HEK293 (cell line): ENCODE data around the gene RUNX1.

Source experiments
- CTCF ChIA-PET: fragments of 350-600 bp; formaldehyde crosslinking; extraction: SDS; loops from one replicate; lab custom pipeline; 2021; ENCODE audit warnings: antibody characterized with exemption; lab: Yijun Ruan, JAX
- POLR2A ChIA-PET: fragments of 300-600 bp; formaldehyde crosslinking; extraction: SDS; loops from one replicate; lab custom pipeline; 2020; ENCODE audit warnings: antibody characterized with exemption, inconsistent platforms; lab: Yijun Ruan, JAX
- H3K27ac ChIP-seq: fragments of 200-500 bp; sonication (Bioruptor generic); 2 replicates; pipeline ENCODE4 v1.5.1; 2014; ENCODE audit warnings: low read depth, low read length, control low read depth, inconsistent platforms; ENCODE audit errors: extremely low read depth
- H3K36me3 ChIP-seq, 2 experiments: fragments of 200-500 bp in 1 of 2; sonication (Bioruptor generic) in 1 of 2; 1 replicate in 1 of 2; 2 replicates in 1 of 2; pipeline ENCODE4 v1.5.1; 2014 to 2017; ENCODE audit warnings: inconsistent platforms in 2 of 2, low read length in 2 of 2; ENCODE audit not compliant: control insufficient read depth in 2 of 2, insufficient read depth in 1 of 2
- H3K4me1 ChIP-seq: fragments of 200-500 bp; sonication (Bioruptor generic); 2 replicates; pipeline ENCODE4 v1.5.1; 2014; ENCODE audit warnings: mild to moderate bottlenecking, low read length, inconsistent platforms; ENCODE audit not compliant: control insufficient read depth, insufficient read depth
- H3K4me3 ChIP-seq: 2 replicates; pipeline ENCODE4 v1.5.1; 2011; ENCODE audit warnings: low read depth, mild to moderate bottlenecking, control low read depth, low read length, moderate library complexity
- H3K9me3 ChIP-seq: fragments of 200-500 bp; sonication (Bioruptor generic); 2 replicates; pipeline ENCODE4 v1.5.1; 2014; ENCODE audit warnings: low read depth, low read length, inconsistent platforms; ENCODE audit not compliant: control insufficient read depth, insufficient read depth
- BCL11B ChIP-seq: fragments of 450-650 bp; formaldehyde crosslinking; IDR thresholded peaks from 2 replicates; pipeline ENCODE4 v1.5.1; 2016; ENCODE audit warnings: low read depth, missing biosample characterization, missing genetic modification characterization
- HOXA7 ChIP-seq: sonication (generic); formaldehyde crosslinking; IDR thresholded peaks from 2 replicates; pipeline ENCODE4 v1.8.1; 2022; ENCODE audit warnings: missing genetic modification reagents, borderline replicate concordance
- KLF7 ChIP-seq: fragments of 450-650 bp; formaldehyde crosslinking; IDR thresholded peaks from 2 replicates; pipeline ENCODE4 v1.5.1; 2016; ENCODE audit warnings: missing biosample characterization, missing genetic modification characterization, borderline replicate concordance
- OVOL3 ChIP-seq: fragments of 450-650 bp; formaldehyde crosslinking; IDR thresholded peaks from 2 replicates; pipeline ENCODE4 v1.5.1; 2016; ENCODE audit warnings: missing biosample characterization, missing genetic modification characterization
- ZNF132 ChIP-seq: fragments of 450-650 bp; formaldehyde crosslinking; IDR thresholded peaks from 2 replicates; pipeline ENCODE4 v1.5.1; 2017; ENCODE audit warnings: missing biosample characterization, missing genetic modification characterization, borderline replicate concordance
- ZNF19 ChIP-seq: fragments of 450-650 bp; formaldehyde crosslinking; IDR thresholded peaks from 2 replicates; pipeline ENCODE4; 2016; ENCODE audit warnings: missing biosample characterization, missing genetic modification characterization, low read depth
- ZNF324 ChIP-seq: fragments of 450-650 bp; formaldehyde crosslinking; IDR thresholded peaks from 2 replicates; pipeline ENCODE4 v1.5.1; 2016; ENCODE audit warnings: missing biosample characterization, missing genetic modification characterization
- ZNF335 ChIP-seq: fragments of 450-650 bp; formaldehyde crosslinking; conservative IDR thresholded peaks from 2 replicates; pipeline ENCODE4 v1.5.1; 2016; ENCODE audit warnings: missing biosample characterization, missing genetic modification characterization
- ZNF433 ChIP-seq: fragments of 450-650 bp; formaldehyde crosslinking; IDR thresholded peaks from 2 replicates; pipeline ENCODE4 v1.5.1; 2016; ENCODE audit warnings: missing biosample characterization, missing genetic modification characterization, low read depth
- ZNF610 ChIP-seq: fragments of 450-650 bp; formaldehyde crosslinking; IDR thresholded peaks from 2 replicates; pipeline ENCODE4 v1.5.1; 2016; ENCODE audit warnings: missing biosample characterization, missing genetic modification characterization, borderline replicate concordance
- ZSCAN16 ChIP-seq: fragments of 450-650 bp; formaldehyde crosslinking; IDR thresholded peaks from 2 replicates; pipeline ENCODE4 v1.5.1; 2016; ENCODE audit warnings: missing biosample characterization, missing genetic modification characterization
- ZSCAN30 ChIP-seq: fragments of 450-650 bp; IDR thresholded peaks from 2 replicates; pipeline ENCODE4 v1.5.1; 2018; ENCODE audit warnings: missing biosample characterization, mild to moderate bottlenecking, missing genetic modification characterization, moderate library complexity
- TF ChIP-seq, protein P1 (sequence below): fragments of 450-650 bp; formaldehyde crosslinking; IDR thresholded peaks from 2 replicates; pipeline ENCODE4 v1.5.1; 2016; ENCODE audit warnings: missing biosample characterization, missing genetic modification characterization
- TF ChIP-seq, protein P2 (sequence below): fragments of 450-650 bp; formaldehyde crosslinking; IDR thresholded peaks from 2 replicates; pipeline ENCODE4 v1.5.1; 2016; ENCODE audit warnings: missing biosample characterization, missing genetic modification characterization
- TF ChIP-seq, protein P3 (sequence below): fragments of 450-650 bp; formaldehyde crosslinking; IDR thresholded peaks from 2 replicates; pipeline ENCODE4 v1.5.1; 2016; ENCODE audit warnings: missing biosample characterization, missing genetic modification characterization
- TF ChIP-seq, protein P4 (sequence below): fragments of 450-650 bp; formaldehyde crosslinking; IDR thresholded peaks from 2 replicates; pipeline ENCODE4 v1.5.1; 2017; ENCODE audit warnings: missing biosample characterization, missing genetic modification characterization
- TF ChIP-seq, protein P5 (sequence below): fragments of 450-650 bp; formaldehyde crosslinking; IDR thresholded peaks from 2 replicates; pipeline ENCODE4 v1.5.1; 2016; ENCODE audit warnings: missing biosample characterization, missing genetic modification characterization, borderline replicate concordance
- TF ChIP-seq, protein P6 (sequence below): fragments of 450-650 bp; formaldehyde crosslinking; conservative IDR thresholded peaks from 2 replicates; pipeline ENCODE4 v1.5.1; 2016; ENCODE audit warnings: low read depth, missing biosample characterization, missing genetic modification characterization

Gene RUNX1

DNA sequence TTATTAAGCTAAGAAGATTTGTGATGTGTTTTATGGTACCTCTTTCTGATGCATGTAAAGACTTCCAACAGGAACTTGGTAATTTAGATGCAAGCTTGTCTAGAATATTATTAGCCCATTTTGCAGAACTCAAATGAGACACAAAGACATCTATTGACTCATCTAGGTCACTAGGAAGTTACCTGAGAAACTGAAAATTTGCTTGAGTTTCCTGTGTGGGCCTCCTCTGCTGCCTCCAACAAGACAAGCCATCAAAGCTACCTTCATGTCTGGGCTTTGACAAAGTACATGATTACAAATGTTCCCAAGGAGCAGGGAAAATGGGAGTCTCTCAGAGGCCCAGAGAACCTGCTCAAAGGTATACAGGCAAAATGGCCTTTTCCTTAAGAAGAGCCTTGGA lies 5.6 kb downstream of the RUNX1 start (continued):
- TF ChIP-seq ZSCAN30 (tag by site-specific recombination) (no peak), ZSCAN16 (no peak)

DNA sequence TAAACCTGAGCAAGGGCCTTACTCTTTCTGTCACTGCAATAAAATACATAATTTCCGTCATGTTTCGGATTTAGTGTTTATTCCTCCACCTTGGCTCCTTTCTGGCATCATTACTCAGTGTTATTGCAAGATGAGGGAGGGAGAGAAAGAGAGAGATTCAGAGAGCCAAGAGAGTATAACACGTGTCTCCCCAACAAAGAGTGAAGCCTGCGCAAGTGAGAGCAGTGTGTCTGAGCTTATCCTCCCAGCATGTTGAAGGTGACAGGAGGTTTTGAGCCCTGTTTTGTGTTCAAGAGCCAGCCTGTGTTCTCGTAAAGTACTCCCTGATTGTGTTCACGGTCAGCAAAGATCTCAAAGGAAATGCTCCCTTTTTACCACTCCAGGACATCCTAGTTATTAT lies 6.3 kb downstream of the RUNX1 start:
- Histone ChIP-seq H3K4me3 (no peak overlapping the region), H3K4me1 (peaks cover 8% of the 10 kb centered on the region), H3K36me3 (no peaks in the 10 kb centered on the region)
- POLR2A ChIA-PET, result no interaction called here
- no peak for TF ChIP-seq BCL11B (tag by site-specific recombination)
- no peak for TF ChIP-seq ZNF610 (tag by site-specific recombination)
- TF ChIP-seq, protein P1, sequence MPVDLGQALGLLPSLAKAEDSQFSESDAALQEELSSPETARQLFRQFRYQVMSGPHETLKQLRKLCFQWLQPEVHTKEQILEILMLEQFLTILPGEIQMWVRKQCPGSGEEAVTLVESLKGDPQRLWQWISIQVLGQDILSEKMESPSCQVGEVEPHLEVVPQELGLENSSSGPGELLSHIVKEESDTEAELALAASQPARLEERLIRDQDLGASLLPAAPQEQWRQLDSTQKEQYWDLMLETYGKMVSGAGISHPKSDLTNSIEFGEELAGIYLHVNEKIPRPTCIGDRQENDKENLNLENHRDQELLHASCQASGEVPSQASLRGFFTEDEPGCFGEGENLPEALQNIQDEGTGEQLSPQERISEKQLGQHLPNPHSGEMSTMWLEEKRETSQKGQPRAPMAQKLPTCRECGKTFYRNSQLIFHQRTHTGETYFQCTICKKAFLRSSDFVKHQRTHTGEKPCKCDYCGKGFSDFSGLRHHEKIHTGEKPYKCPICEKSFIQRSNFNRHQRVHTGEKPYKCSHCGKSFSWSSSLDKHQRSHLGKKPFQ (tag by site-specific recombination), result no peak
- TF ChIP-seq ZNF433 (tag by site-specific recombination), result no peak
- no peak for TF ChIP-seq ZNF335 (tag by site-specific recombination)
- no peak for TF ChIP-seq ZNF132 (tag by site-specific recombination)
- TF ChIP-seq, protein P2, sequence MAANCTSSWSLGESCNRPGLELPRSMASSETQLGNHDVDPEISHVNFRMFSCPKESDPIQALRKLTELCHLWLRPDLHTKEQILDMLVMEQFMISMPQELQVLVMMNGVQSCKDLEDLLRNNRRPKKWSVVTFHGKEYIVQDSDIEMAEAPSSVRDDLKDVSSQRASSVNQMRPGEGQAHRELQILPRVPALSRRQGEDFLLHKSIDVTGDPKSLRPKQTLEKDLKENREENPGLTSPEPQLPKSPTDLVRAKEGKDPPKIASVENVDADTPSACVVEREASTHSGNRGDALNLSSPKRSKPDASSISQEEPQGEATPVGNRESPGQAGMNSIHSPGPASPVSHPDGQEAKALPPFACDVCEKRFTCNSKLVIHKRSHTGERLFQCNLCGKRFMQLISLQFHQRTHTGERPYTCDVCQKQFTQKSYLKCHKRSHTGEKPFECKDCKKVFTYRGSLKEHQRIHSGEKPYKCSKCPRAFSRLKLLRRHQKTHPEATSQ, result no peak
- TF ChIP-seq, protein P3, sequence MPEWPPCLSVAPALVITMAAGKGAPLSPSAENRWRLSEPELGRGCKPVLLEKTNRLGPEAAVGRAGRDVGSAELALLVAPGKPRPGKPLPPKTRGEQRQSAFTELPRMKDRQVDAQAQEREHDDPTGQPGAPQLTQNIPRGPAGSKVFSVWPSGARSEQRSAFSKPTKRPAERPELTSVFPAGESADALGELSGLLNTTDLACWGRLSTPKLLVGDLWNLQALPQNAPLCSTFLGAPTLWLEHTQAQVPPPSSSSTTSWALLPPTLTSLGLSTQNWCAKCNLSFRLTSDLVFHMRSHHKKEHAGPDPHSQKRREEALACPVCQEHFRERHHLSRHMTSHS (tag by site-specific recombination), result no peak
- TF ChIP-seq HOXA7 (CRISPR knock-in tag), result no peak
- TF ChIP-seq, protein P4, sequence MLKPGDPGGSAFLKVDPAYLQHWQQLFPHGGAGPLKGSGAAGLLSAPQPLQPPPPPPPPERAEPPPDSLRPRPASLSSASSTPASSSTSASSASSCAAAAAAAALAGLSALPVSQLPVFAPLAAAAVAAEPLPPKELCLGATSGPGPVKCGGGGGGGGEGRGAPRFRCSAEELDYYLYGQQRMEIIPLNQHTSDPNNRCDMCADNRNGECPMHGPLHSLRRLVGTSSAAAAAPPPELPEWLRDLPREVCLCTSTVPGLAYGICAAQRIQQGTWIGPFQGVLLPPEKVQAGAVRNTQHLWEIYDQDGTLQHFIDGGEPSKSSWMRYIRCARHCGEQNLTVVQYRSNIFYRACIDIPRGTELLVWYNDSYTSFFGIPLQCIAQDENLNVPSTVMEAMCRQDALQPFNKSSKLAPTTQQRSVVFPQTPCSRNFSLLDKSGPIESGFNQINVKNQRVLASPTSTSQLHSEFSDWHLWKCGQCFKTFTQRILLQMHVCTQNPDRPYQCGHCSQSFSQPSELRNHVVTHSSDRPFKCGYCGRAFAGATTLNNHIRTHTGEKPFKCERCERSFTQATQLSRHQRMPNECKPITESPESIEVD (tag by site-specific recombination), result no peak
- TF ChIP-seq ZNF324, result no peak
- TF ChIP-seq ZNF19, result no peak
- TF ChIP-seq KLF7 (tag by site-specific recombination), result no peak
- TF ChIP-seq OVOL3 (tag by site-specific recombination), result no peak
- TF ChIP-seq, all 188 proteins: peak for 0
- no peaks in the 10 kb centered on the region for H3K9me3 ChIP-seq
- CTCF ChIA-PET, result no interaction called here
- H3K27ac ChIP-seq, result no peak overlapping the region

DNA sequence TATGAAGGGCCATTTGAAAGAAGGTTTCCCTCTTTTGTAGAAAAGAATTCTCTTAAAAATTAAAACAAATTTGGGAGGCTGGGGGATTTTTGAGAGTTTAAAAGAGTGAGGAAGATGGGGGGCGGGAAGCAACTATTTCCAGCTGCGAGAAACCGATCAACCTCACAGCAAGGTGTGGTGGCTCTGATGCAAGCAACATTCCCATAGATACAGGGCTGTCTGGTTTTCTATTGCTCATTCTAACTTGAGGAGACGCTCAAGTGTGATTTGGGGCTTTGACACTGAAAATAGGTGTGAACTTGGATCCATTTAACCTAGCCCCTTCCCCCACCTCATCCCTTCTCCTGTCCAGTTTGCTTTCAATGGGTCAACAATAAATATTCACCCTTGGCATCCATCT lies 7.2 kb downstream of the RUNX1 start:
- H3K27ac ChIP-seq, result no peak overlapping the region
- ChIA-PET POLR2A (no interaction called here), CTCF (no interaction called here)
- TF ChIP-seq, protein P5, sequence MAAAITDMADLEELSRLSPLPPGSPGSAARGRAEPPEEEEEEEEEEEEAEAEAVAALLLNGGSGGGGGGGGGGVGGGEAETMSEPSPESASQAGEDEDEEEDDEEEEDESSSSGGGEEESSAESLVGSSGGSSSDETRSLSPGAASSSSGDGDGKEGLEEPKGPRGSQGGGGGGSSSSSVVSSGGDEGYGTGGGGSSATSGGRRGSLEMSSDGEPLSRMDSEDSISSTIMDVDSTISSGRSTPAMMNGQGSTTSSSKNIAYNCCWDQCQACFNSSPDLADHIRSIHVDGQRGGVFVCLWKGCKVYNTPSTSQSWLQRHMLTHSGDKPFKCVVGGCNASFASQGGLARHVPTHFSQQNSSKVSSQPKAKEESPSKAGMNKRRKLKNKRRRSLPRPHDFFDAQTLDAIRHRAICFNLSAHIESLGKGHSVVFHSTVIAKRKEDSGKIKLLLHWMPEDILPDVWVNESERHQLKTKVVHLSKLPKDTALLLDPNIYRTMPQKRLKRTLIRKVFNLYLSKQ (tag by site-specific recombination), result no peak
- TF ChIP-seq, protein P6, sequence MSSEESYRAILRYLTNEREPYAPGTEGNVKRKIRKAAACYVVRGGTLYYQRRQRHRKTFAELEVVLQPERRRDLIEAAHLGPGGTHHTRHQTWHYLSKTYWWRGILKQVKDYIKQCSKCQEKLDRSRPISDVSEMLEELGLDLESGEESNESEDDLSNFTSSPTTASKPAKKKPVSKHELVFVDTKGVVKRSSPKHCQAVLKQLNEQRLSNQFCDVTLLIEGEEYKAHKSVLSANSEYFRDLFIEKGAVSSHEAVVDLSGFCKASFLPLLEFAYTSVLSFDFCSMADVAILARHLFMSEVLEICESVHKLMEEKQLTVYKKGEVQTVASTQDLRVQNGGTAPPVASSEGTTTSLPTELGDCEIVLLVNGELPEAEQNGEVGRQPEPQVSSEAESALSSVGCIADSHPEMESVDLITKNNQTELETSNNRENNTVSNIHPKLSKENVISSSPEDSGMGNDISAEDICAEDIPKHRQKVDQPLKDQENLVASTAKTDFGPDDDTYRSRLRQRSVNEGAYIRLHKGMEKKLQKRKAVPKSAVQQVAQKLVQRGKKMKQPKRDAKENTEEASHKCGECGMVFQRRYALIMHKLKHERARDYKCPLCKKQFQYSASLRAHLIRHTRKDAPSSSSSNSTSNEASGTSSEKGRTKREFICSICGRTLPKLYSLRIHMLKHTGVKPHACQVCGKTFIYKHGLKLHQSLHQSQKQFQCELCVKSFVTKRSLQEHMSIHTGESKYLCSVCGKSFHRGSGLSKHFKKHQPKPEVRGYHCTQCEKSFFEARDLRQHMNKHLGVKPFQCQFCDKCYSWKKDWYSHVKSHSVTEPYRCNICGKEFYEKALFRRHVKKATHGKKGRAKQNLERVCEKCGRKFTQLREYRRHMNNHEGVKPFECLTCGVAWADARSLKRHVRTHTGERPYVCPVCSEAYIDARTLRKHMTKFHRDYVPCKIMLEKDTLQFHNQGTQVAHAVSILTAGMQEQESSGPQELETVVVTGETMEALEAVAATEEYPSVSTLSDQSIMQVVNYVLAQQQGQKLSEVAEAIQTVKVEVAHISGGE (tag by site-specific recombination), result no peak
- no peak overlapping the region for H3K4me3 ChIP-seq
- peaks cover 3% of the 10 kb centered on the region for H3K4me1 ChIP-seq
- H3K36me3 ChIP-seq, result no peaks in the 10 kb centered on the region
- H3K9me3 ChIP-seq, result no peaks in the 10 kb centered on the region
